Measurements from ENCODE around the gene ZBTB49.

DNA sequence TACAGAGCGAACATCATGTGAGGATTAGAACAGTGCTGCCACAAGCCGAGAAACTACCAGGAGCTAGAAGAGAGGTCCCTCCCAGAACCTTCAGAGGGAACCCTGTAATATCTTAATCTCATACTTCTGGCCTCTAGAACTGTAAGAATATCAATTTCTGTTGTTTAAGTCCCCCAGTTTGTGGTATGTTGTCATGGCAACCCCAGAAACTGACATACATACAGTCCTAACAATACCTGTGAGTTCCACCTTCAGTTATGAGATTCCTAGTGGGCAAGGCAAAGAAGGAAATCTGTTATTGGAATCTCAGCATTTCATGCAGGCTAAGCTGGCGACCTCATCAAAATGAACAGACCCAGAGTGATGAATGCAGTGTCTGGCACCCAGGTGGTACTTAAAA, 42.5 kb downstream of the ZBTB49 start:
- TF ChIP-seq, protein P1, sequence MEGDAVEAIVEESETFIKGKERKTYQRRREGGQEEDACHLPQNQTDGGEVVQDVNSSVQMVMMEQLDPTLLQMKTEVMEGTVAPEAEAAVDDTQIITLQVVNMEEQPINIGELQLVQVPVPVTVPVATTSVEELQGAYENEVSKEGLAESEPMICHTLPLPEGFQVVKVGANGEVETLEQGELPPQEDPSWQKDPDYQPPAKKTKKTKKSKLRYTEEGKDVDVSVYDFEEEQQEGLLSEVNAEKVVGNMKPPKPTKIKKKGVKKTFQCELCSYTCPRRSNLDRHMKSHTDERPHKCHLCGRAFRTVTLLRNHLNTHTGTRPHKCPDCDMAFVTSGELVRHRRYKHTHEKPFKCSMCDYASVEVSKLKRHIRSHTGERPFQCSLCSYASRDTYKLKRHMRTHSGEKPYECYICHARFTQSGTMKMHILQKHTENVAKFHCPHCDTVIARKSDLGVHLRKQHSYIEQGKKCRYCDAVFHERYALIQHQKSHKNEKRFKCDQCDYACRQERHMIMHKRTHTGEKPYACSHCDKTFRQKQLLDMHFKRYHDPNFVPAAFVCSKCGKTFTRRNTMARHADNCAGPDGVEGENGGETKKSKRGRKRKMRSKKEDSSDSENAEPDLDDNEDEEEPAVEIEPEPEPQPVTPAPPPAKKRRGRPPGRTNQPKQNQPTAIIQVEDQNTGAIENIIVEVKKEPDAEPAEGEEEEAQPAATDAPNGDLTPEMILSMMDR (IDR thresholded peaks at IDR 0.05; ENCODE audit: low read length): no peak
- no peak for TF ChIP-seq EZH2 (IDR thresholded peaks at IDR 0.05; ENCODE audit: borderline replicate concordance, low read length)
